Measurements from ENCODE around the gene RANBP3.

The RANBP3 gene

GRCh38 chr19:5929625-5930024, 48.3 kb downstream of the RANBP3 start:
- DNase-seq (ENCODE audit: low read depth), result no peak
- peaks cover 68% of the 10 kb centered on the region for H3K36me3 ChIP-seq (ENCODE audit: control insufficient read depth, insufficient read depth, low read length, severe bottlenecking)

GRCh38 chr19:5929179-5929578, 48.8 kb downstream of the RANBP3 start:
- no peak for DNase-seq (ENCODE audit: low read depth)
- Histone ChIP-seq H3K36me3 (ENCODE audit: control insufficient read depth, insufficient read depth, low read length, severe bottlenecking) (peaks cover 73% of the 10 kb centered on the region), H3K27me3 (replicated peaks; ENCODE audit: control insufficient read depth, insufficient read depth, low read length) (no peaks in the 10 kb centered on the region), H3K4me1 (ENCODE audit: control insufficient read depth, insufficient read depth, low read length) (peaks cover 24% of the 10 kb centered on the region), H3K9me3 (ENCODE audit: control insufficient read depth, low read length) (no peaks in the 10 kb centered on the region), H3K9ac (ENCODE audit: low read length) (no peak overlapping the region), H3K4me3 (ENCODE audit: low read length) (no peak overlapping the region)

More at GRCh38 chr19:5929625-5930024, 48.3 kb downstream of the RANBP3 start:
- Histone ChIP-seq H3K9ac (ENCODE audit: low read length) (no peak overlapping the region), H3K4me1 (ENCODE audit: control insufficient read depth, insufficient read depth, low read length) (peaks cover 28% of the 10 kb centered on the region), H3K4me3 (ENCODE audit: low read length) (no peak overlapping the region), H3K27me3 (replicated peaks; ENCODE audit: control insufficient read depth, insufficient read depth, low read length) (no peaks in the 10 kb centered on the region), H3K9me3 (ENCODE audit: control insufficient read depth, low read length) (no peaks in the 10 kb centered on the region)

GRCh38 chr19:5927441-5927821, 50.5 kb downstream of the RANBP3 start:
- Histone ChIP-seq H3K9me3 (ENCODE audit: control insufficient read depth, low read length) (no peaks in the 10 kb centered on the region), H3K9ac (ENCODE audit: low read length) (no peak overlapping the region), H3K4me3 (ENCODE audit: low read length) (peak overlapping the region; percentile 33), H3K27me3 (replicated peaks; ENCODE audit: control insufficient read depth, insufficient read depth, low read length) (no peaks in the 10 kb centered on the region), H3K4me1 (ENCODE audit: control insufficient read depth, insufficient read depth, low read length) (peaks cover 22% of the 10 kb centered on the region), H3K36me3 (ENCODE audit: control insufficient read depth, insufficient read depth, low read length, severe bottlenecking) (peaks cover 83% of the 10 kb centered on the region)
- DNase-seq (ENCODE audit: low read depth), result no peak

GRCh38 chr19:5926641-5927440, 51.1 kb downstream of the RANBP3 start:
- Histone ChIP-seq H3K9me3 (ENCODE audit: control insufficient read depth, low read length) (no peaks in the 10 kb centered on the region), H3K9ac (ENCODE audit: low read length) (peak overlapping the region; percentile 41), H3K27me3 (replicated peaks; ENCODE audit: control insufficient read depth, insufficient read depth, low read length) (no peaks in the 10 kb centered on the region), H3K4me1 (ENCODE audit: control insufficient read depth, insufficient read depth, low read length) (peaks cover 22% of the 10 kb centered on the region), H3K36me3 (ENCODE audit: control insufficient read depth, insufficient read depth, low read length, severe bottlenecking) (peaks cover 85% of the 10 kb centered on the region), H3K4me3 (ENCODE audit: low read length) (peak overlapping the region; percentile 33)
- peak; percentile 88 for DNase-seq (ENCODE audit: low read depth)

- H3K9ac ChIP-seq (ENCODE audit: low read length), result peak overlapping the region; percentile 41
- no peak overlapping the region for H3K4me3 ChIP-seq (ENCODE audit: low read length)
- DNase-seq (ENCODE audit: low read depth), result no peak
- H3K4me1 ChIP-seq (ENCODE audit: control insufficient read depth, insufficient read depth, low read length), result peaks cover 22% of the 10 kb centered on the region
- no peaks in the 10 kb centered on the region for H3K9me3 ChIP-seq (ENCODE audit: control insufficient read depth, low read length)
- H3K36me3 ChIP-seq (ENCODE audit: control insufficient read depth, insufficient read depth, low read length, severe bottlenecking), result peaks cover 90% of the 10 kb centered on the region
- no peaks in the 10 kb centered on the region for H3K27me3 ChIP-seq (replicated peaks; ENCODE audit: control insufficient read depth, insufficient read depth, low read length)
Observed at GRCh38 chr19:5925830-5926427, 52.0 kb downstream of the RANBP3 start.

- peaks cover 22% of the 10 kb centered on the region for H3K4me1 ChIP-seq (ENCODE audit: control insufficient read depth, insufficient read depth, low read length)
- peaks cover 87% of the 10 kb centered on the region for H3K36me3 ChIP-seq (ENCODE audit: control insufficient read depth, insufficient read depth, low read length, severe bottlenecking)
- H3K27me3 ChIP-seq (replicated peaks; ENCODE audit: control insufficient read depth, insufficient read depth, low read length), result no peaks in the 10 kb centered on the region
- H3K4me3 ChIP-seq (ENCODE audit: low read length), result no peak overlapping the region
- no peak overlapping the region for H3K9ac ChIP-seq (ENCODE audit: low read length)
- DNase-seq (ENCODE audit: low read depth), result no peak
- no peaks in the 10 kb centered on the region for H3K9me3 ChIP-seq (ENCODE audit: control insufficient read depth, low read length)
Observed at GRCh38 chr19:5923356-5923755, 54.6 kb downstream of the RANBP3 start.

- Histone ChIP-seq H3K4me3 (ENCODE audit: low read length) (no peak overlapping the region), H3K9ac (ENCODE audit: low read length) (no peak overlapping the region), H3K9me3 (ENCODE audit: control insufficient read depth, low read length) (no peaks in the 10 kb centered on the region), H3K27me3 (replicated peaks; ENCODE audit: control insufficient read depth, insufficient read depth, low read length) (no peaks in the 10 kb centered on the region), H3K4me1 (ENCODE audit: control insufficient read depth, insufficient read depth, low read length) (peaks cover 17% of the 10 kb centered on the region), H3K36me3 (ENCODE audit: control insufficient read depth, insufficient read depth, low read length, severe bottlenecking) (peaks cover 85% of the 10 kb centered on the region)
- no peak for DNase-seq (ENCODE audit: low read depth)
Observed at GRCh38 chr19:5922161-5922545, 55.8 kb downstream of the RANBP3 start.

GRCh38 chr19:5921516-5922160, 56.3 kb downstream of the RANBP3 start:
- no peak for DNase-seq (ENCODE audit: low read depth)
- Histone ChIP-seq H3K27me3 (replicated peaks; ENCODE audit: control insufficient read depth, insufficient read depth, low read length) (no peaks in the 10 kb centered on the region), H3K4me1 (ENCODE audit: control insufficient read depth, insufficient read depth, low read length) (peaks cover 12% of the 10 kb centered on the region), H3K9ac (ENCODE audit: low read length) (no peak overlapping the region), H3K9me3 (ENCODE audit: control insufficient read depth, low read length) (no peaks in the 10 kb centered on the region), H3K36me3 (ENCODE audit: control insufficient read depth, insufficient read depth, low read length, severe bottlenecking) (peaks cover 89% of the 10 kb centered on the region), H3K4me3 (ENCODE audit: low read length) (no peak overlapping the region)

- H3K36me3 ChIP-seq (ENCODE audit: control insufficient read depth, insufficient read depth, low read length, severe bottlenecking), result peaks cover 68% of the 10 kb centered on the region
- H3K9ac ChIP-seq (ENCODE audit: low read length), result no peak overlapping the region
- H3K9me3 ChIP-seq (ENCODE audit: control insufficient read depth, low read length), result no peaks in the 10 kb centered on the region
- peaks cover 21% of the 10 kb centered on the region for H3K4me1 ChIP-seq (ENCODE audit: control insufficient read depth, insufficient read depth, low read length)
- H3K27me3 ChIP-seq (replicated peaks; ENCODE audit: control insufficient read depth, insufficient read depth, low read length), result no peaks in the 10 kb centered on the region
- no peak overlapping the region for H3K4me3 ChIP-seq (ENCODE audit: low read length)
- no peak for DNase-seq (ENCODE audit: low read depth)
Observed at GRCh38 chr19:5918463-5919079, 59.4 kb downstream of the RANBP3 start.

- Histone ChIP-seq H3K4me1 (ENCODE audit: control insufficient read depth, insufficient read depth, low read length) (peaks cover 21% of the 10 kb centered on the region), H3K4me3 (ENCODE audit: low read length) (no peak overlapping the region), H3K36me3 (ENCODE audit: control insufficient read depth, insufficient read depth, low read length, severe bottlenecking) (peaks cover 58% of the 10 kb centered on the region), H3K9me3 (ENCODE audit: control insufficient read depth, low read length) (no peaks in the 10 kb centered on the region), H3K27me3 (replicated peaks; ENCODE audit: control insufficient read depth, insufficient read depth, low read length) (no peaks in the 10 kb centered on the region), H3K9ac (ENCODE audit: low read length) (no peak overlapping the region)
- no peak for DNase-seq (ENCODE audit: low read depth)
Observed at GRCh38 chr19:5917431-5918107, 60.4 kb downstream of the RANBP3 start.

Measured in adipocyte (in vitro differentiated cells).